Activated T-helper 2 cell treated with anti-CD3 and anti-CD28 coated beads, Interferon-gamma antibody, Interleukin-2, Interleukin-4, amounts not matched to agents 10 μg/mL and 5 μg/mL and 100 μg/mL, durations not matched to agents 14 hours and 24 hours and 36 hours (primary cell): ENCODE results near the gene MAPK8IP3. TPM values are rescaled to one million over a fixed set of nuclear protein-coding genes. Genes with fewer than 3 reads are reported as not detected.
"Not testable (repeated sequence)": the region's sequence is repeated elsewhere in the genome, so short reads cannot be mapped to it uniquely, and the experiment has no call there.

Experiments used
- DNase-seq: peaks from one replicate; pipeline ENCODE4 v3.0.0; 2021; ENCODE audit warnings: low spot score
- H3K27ac Mint-ChIP-seq: one replicate; pipeline ENCODE4 v1.8.0; 2021; ENCODE audit warnings: mixed read lengths
- H3K27me3 Mint-ChIP-seq: one replicate; pipeline ENCODE4 v1.8.0; 2021; ENCODE audit warnings: low read depth, mixed read lengths
- H3K36me3 Mint-ChIP-seq: one replicate; pipeline ENCODE4 v1.8.0; 2021; ENCODE audit warnings: low read depth, mixed read lengths
- H3K4me1 Mint-ChIP-seq: one replicate; pipeline ENCODE4 v1.8.0; 2021; ENCODE audit warnings: low read depth, mixed read lengths
- H3K4me3 Mint-ChIP-seq: one replicate; pipeline ENCODE4 v1.8.0; 2021; ENCODE audit warnings: low read depth, mild to moderate bottlenecking, moderate library complexity, mixed read lengths
- H3K9me3 Mint-ChIP-seq: one replicate; pipeline ENCODE4 v1.8.0; 2021; ENCODE audit warnings: mixed read lengths
- intact Hi-C: fragments of 100-400 bp; cut with micrococcal nuclease; formaldehyde crosslinking; loops from one replicate; pipeline ENCODE4 v1.15.1; 2023
- total RNA-seq: library from RNA; stranded (reverse); gene quantifications from 2 replicates; pipeline ENCODE4 v1.2.3, GENCODE V29; 2022

MAPK8IP3 gene
- total RNA-seq, 1 donor from 2014 or later = 74.8 TPM

GRCh38 chr16:1688807-1689560 is 17.0 kb upstream of the MAPK8IP3 start:
- DNase-seq = no peak
- H3K36me3 Mint-ChIP-seq = peaks cover 77% of the 10 kb centered on the region

GRCh38 chr16:1689853-1690252 is 16.1 kb upstream of the MAPK8IP3 start:
- no peaks in the 10 kb centered on the region for H3K4me1 Mint-ChIP-seq
- DNase-seq = no peak
- H3K4me3 Mint-ChIP-seq = no peak overlapping the region
- intact Hi-C loops = no loop called here
- no peaks in the 10 kb centered on the region for H3K9me3 Mint-ChIP-seq
- H3K36me3 Mint-ChIP-seq = peaks cover 77% of the 10 kb centered on the region
- H3K27me3 Mint-ChIP-seq = no peaks in the 10 kb centered on the region
- no peak overlapping the region for H3K27ac Mint-ChIP-seq

More at GRCh38 chr16:1688807-1689560, 17.0 kb upstream of the MAPK8IP3 start:
- no peaks in the 10 kb centered on the region for H3K27me3 Mint-ChIP-seq
- H3K4me1 Mint-ChIP-seq = no peaks in the 10 kb centered on the region
- H3K4me3 Mint-ChIP-seq = no peak overlapping the region
- intact Hi-C loops = no loop called here
- H3K9me3 Mint-ChIP-seq = no peaks in the 10 kb centered on the region
- H3K27ac Mint-ChIP-seq = no peak overlapping the region

GRCh38 chr16:1690810-1691209 is 15.2 kb upstream of the MAPK8IP3 start:
- H3K4me3 Mint-ChIP-seq = no peak overlapping the region
- no peak for DNase-seq
- H3K36me3 Mint-ChIP-seq = peaks cover 78% of the 10 kb centered on the region
- H3K27ac Mint-ChIP-seq = no peak overlapping the region
- no peaks in the 10 kb centered on the region for H3K27me3 Mint-ChIP-seq
- H3K9me3 Mint-ChIP-seq = no peaks in the 10 kb centered on the region
- no peaks in the 10 kb centered on the region for H3K4me1 Mint-ChIP-seq
- intact Hi-C loops = no loop called here

- Mint-ChIP-seq H3K27ac (no peak overlapping the region), H3K4me1 (no peaks in the 10 kb centered on the region), H3K27me3 (no peaks in the 10 kb centered on the region), H3K4me3 (no peak overlapping the region), H3K36me3 (peaks cover 78% of the 10 kb centered on the region), H3K9me3 (no peaks in the 10 kb centered on the region)
- intact Hi-C loops = no loop called here
- no peak for DNase-seq
These were observed 14.7 kb upstream of the MAPK8IP3 start for GRCh38 chr16:1691276-1691675.

GRCh38 chr16:1691956-1692355 is 14.0 kb upstream of the MAPK8IP3 start:
- DNase-seq = no peak
- Mint-ChIP-seq H3K4me3 (no peak overlapping the region), H3K27me3 (no peaks in the 10 kb centered on the region), H3K4me1 (no peaks in the 10 kb centered on the region), H3K36me3 (peaks cover 81% of the 10 kb centered on the region), H3K9me3 (no peaks in the 10 kb centered on the region), H3K27ac (no peak overlapping the region)
- intact Hi-C loops = no loop called here

- Mint-ChIP-seq H3K4me3 (no peak overlapping the region), H3K27me3 (no peaks in the 10 kb centered on the region), H3K36me3 (peaks cover 80% of the 10 kb centered on the region), H3K4me1 (peaks cover 2% of the 10 kb centered on the region), H3K9me3 (no peaks in the 10 kb centered on the region), H3K27ac (no peak overlapping the region)
- no peak for DNase-seq
- intact Hi-C loops = no loop called here
These were observed 9.1 kb upstream of the MAPK8IP3 start for GRCh38 chr16:1696863-1697262.

- peaks cover 2% of the 10 kb centered on the region for H3K4me1 Mint-ChIP-seq
- H3K9me3 Mint-ChIP-seq = no peaks in the 10 kb centered on the region
- no peaks in the 10 kb centered on the region for H3K27me3 Mint-ChIP-seq
- no peak overlapping the region for H3K27ac Mint-ChIP-seq
- H3K36me3 Mint-ChIP-seq = peaks cover 80% of the 10 kb centered on the region
- no peak overlapping the region for H3K4me3 Mint-ChIP-seq
- DNase-seq = no peak
- intact Hi-C loops = no loop called here
These were observed 7.3 kb upstream of the MAPK8IP3 start for GRCh38 chr16:1698680-1699079.

GRCh38 chr16:1700246-1700645 is 5.7 kb upstream of the MAPK8IP3 start:
- Mint-ChIP-seq H3K36me3 (peaks cover 71% of the 10 kb centered on the region), H3K4me3 (no peak overlapping the region), H3K27ac (no peak overlapping the region), H3K4me1 (peaks cover 4% of the 10 kb centered on the region), H3K27me3 (no peaks in the 10 kb centered on the region), H3K9me3 (no peaks in the 10 kb centered on the region)
- intact Hi-C loops = loop anchor here (10.0 kb wide), 1 partner anchor 165 kb away; the partner anchor contains the start of gene TMEM204
- no peak for DNase-seq

GRCh38 chr16:1701216-1701878 is 4.6 kb upstream of the MAPK8IP3 start:
- intact Hi-C loops = loop anchor here (10.0 kb wide), 1 partner anchor 167 kb away; the partner anchor contains the start of gene TMEM204
- H3K4me3 Mint-ChIP-seq = no peak overlapping the region
- no peaks in the 10 kb centered on the region for H3K27me3 Mint-ChIP-seq

GRCh38 chr16:1705324-1705687 is 689 bp upstream of the MAPK8IP3 start:
- H3K9me3 Mint-ChIP-seq, H3K27me3 Mint-ChIP-seq, DNase-seq: not testable (repeated sequence)
- Mint-ChIP-seq H3K36me3 (peaks cover 39% of the 10 kb centered on the region), H3K4me1 (peaks cover 17% of the 10 kb centered on the region), H3K4me3 (peak overlapping the region; percentile 96), H3K27ac (peak overlapping the region; percentile 98)
- intact Hi-C loops = loop anchor here (5.0 to 10.0 kb wide), 3 partner anchors 77 to 171 kb away; partner anchors contain the start of genes CRAMP1, IFT140, NUBP2 and SPSB3

More at GRCh38 chr16:1701216-1701878, 4.6 kb upstream of the MAPK8IP3 start:
- Mint-ChIP-seq H3K4me1 (peaks cover 8% of the 10 kb centered on the region), H3K27ac (no peak overlapping the region), H3K9me3 (no peaks in the 10 kb centered on the region), H3K36me3 (peaks cover 63% of the 10 kb centered on the region)
- no peak for DNase-seq

GRCh38 chr16:1706386-1707192 is 594 bp downstream of the MAPK8IP3 start:
- intact Hi-C loops = loop anchor here (1.0 to 10.0 kb wide), 4 partner anchors 28 to 172 kb away; partner anchors contain the start of genes CRAMP1, IFT140, JPT2 and NUBP2
- Mint-ChIP-seq H3K27me3 (no peaks in the 10 kb centered on the region), H3K4me1 (peaks cover 17% of the 10 kb centered on the region), H3K9me3 (no peaks in the 10 kb centered on the region), H3K4me3 (peak overlapping the region; percentile 96), H3K27ac (peak overlapping the region; percentile 78), H3K36me3 (peaks cover 29% of the 10 kb centered on the region)
- DNase-seq = peak; percentile 25

- no peaks in the 10 kb centered on the region for H3K27me3 Mint-ChIP-seq
- H3K4me1 Mint-ChIP-seq = peaks cover 17% of the 10 kb centered on the region
- H3K27ac Mint-ChIP-seq = peak overlapping the region; percentile 78
- no peaks in the 10 kb centered on the region for H3K9me3 Mint-ChIP-seq
- intact Hi-C loops = loop anchor here (5.0 to 10.0 kb wide), 3 partner anchors 75 to 172 kb away; partner anchors contain the start of genes CRAMP1, IFT140, NUBP2 and SPSB3
- DNase-seq = no peak
- H3K4me3 Mint-ChIP-seq = peak overlapping the region; percentile 86
- H3K36me3 Mint-ChIP-seq = peaks cover 23% of the 10 kb centered on the region
These were observed 1.3 kb downstream of the MAPK8IP3 start for GRCh38 chr16:1707193-1707790.
